GM18502 (cell line): ENCODE results near the gene CARHSP1.
"Not testable (repeated sequence)": the region's sequence is repeated elsewhere in the genome, so short reads cannot be mapped to it uniquely, and the experiment has no call there.

Experiments used
- ATAC-seq: cut with Tn5 transposase; IDR thresholded peaks from one replicate; pipeline ENCODE4 v1.9.1; 2021; ENCODE audit warnings: mild to moderate bottlenecking; ENCODE audit not compliant: unreplicated experiment, poor library complexity

CARHSP1 gene

GRCh38 chr16:8868416-8869211, at the start of gene CARHSP1:
Gene CARHSP1 (minus strand): TSS chr16:8869006. CDS start chr16:8859328, 9,678 bp downstream.
- peak; percentile 67 for ATAC-seq

- ATAC-seq: not testable (repeated sequence)
Observed at GRCh38 chr16:8917336-8917735, 48.5 kb upstream of the CARHSP1 start.

- ATAC-seq: no peak
Observed at GRCh38 chr16:8916541-8917225, 47.9 kb upstream of the CARHSP1 start.

- no peak for ATAC-seq
Observed at GRCh38 chr16:8915722-8916301, 47.0 kb upstream of the CARHSP1 start.

GRCh38 chr16:8914098-8914497, 45.3 kb upstream of the CARHSP1 start:
- no peak for ATAC-seq

GRCh38 chr16:8912793-8913192, 44.0 kb upstream of the CARHSP1 start:
- ATAC-seq: no peak

GRCh38 chr16:8910811-8911210, 42.0 kb upstream of the CARHSP1 start:
- no peak for ATAC-seq

- no peak for ATAC-seq
Observed at GRCh38 chr16:8908810-8909468, 40.1 kb upstream of the CARHSP1 start.

GRCh38 chr16:8907096-8907495, 38.3 kb upstream of the CARHSP1 start:
- ATAC-seq: no peak

- ATAC-seq: no peak
Observed at GRCh38 chr16:8905795-8906591, 37.2 kb upstream of the CARHSP1 start.

- no peak for ATAC-seq
Observed at GRCh38 chr16:8905168-8905762, 36.5 kb upstream of the CARHSP1 start.

- no peak for ATAC-seq
Observed at GRCh38 chr16:8904018-8904430, 35.2 kb upstream of the CARHSP1 start.

- ATAC-seq: no peak
Observed at GRCh38 chr16:8903004-8903403, 34.2 kb upstream of the CARHSP1 start.

- no peak for ATAC-seq
Observed at GRCh38 chr16:8901320-8901861, 32.6 kb upstream of the CARHSP1 start.

- no peak for ATAC-seq
Observed at GRCh38 chr16:8900343-8900742, 31.5 kb upstream of the CARHSP1 start.

- ATAC-seq: no peak
Observed at GRCh38 chr16:8899709-8900317, 31.0 kb upstream of the CARHSP1 start.

- ATAC-seq: no peak
Observed at GRCh38 chr16:8898660-8899318, 30.0 kb upstream of the CARHSP1 start.

- no peak for ATAC-seq
Observed at GRCh38 chr16:8894736-8895334, 26.0 kb upstream of the CARHSP1 start.
